Measurements from ENCODE around the gene CALHM2. TPM values are rescaled to one million over a fixed set of nuclear protein-coding genes. Genes with fewer than 3 reads are reported as not detected.

CALHM2 gene
- total and polyA plus RNA-seq, 2 of the 4 experiments (the other 2 are of a cell fraction) = 2.5 to 7.9 TPM

DNA sequence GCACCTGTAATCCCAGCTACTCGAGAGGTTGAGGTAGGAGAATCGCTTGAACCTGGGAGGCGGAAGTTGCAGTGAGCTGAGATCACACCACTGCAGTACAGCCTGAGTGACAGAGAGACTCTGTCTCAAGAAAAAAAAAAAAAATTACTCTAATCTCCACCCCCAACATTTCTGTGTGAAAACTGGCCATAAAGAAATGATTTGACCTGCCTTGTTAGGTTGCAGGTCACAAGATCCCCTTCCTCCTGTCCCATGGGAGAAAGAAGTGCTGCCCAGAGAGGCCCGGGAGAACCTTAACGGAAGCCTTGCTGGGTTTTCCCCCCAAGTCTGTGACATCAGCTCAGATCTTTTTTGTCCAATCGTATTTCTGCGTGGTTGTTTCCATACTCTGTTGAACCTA lies 15.2 kb upstream of the CALHM2 start:
- H3K4me2 ChIP-seq (ENCODE audit: low read depth, low read length) = no peak overlapping the region
- no peak overlapping the region for H3K4me3 ChIP-seq (ENCODE audit: insufficient read depth, low read depth, low read length)
- H3K36me3 ChIP-seq (ENCODE audit: control insufficient read depth, insufficient read depth, low read length) = no peaks in the 10 kb centered on the region
- H3K79me1 ChIP-seq (ENCODE audit: low read depth in 1 of 2, low read length in 2 of 2) = no peaks in the 10 kb centered on the region
- H3K9me3 ChIP-seq (ENCODE audit: control insufficient read depth, insufficient read depth, low read length) = no peaks in the 10 kb centered on the region
- H2BK20ac ChIP-seq (ENCODE audit: low read depth, low read length) = no peak overlapping the region
- no peaks in the 10 kb centered on the region for H4K20me1 ChIP-seq (ENCODE audit: insufficient read depth, low read length)
- no peak overlapping the region for H2AK5ac ChIP-seq (ENCODE audit: low read depth, low read length)
- no peak overlapping the region for H2AK9ac ChIP-seq (replicated peaks; ENCODE audit: low read depth, low read length, poor library complexity)
- intact Hi-C loops (cut with micrococcal nuclease) = no loop called here
- H3K4ac ChIP-seq (ENCODE audit: low read depth, low read length) = no peak overlapping the region
- no peak overlapping the region for H3K14ac ChIP-seq (replicated peaks; ENCODE audit: low read depth, low read length)
- H3K18ac ChIP-seq (ENCODE audit: low read depth, low read length) = no peak overlapping the region
- H3K23ac ChIP-seq (ENCODE audit: low read depth, low read length) = no peak overlapping the region
- no peaks in the 10 kb centered on the region; the same call in 1 of the 2 replicates for H3K9me1 ChIP-seq (ENCODE audit: insufficient read depth, low read length)
- no peak overlapping the region for H4K91ac ChIP-seq (ENCODE audit: insufficient read depth, low read depth, low read length)
- H4K5ac ChIP-seq (ENCODE audit: low read depth, low read length) = no peak overlapping the region
- no peak for TF ChIP-seq RAD21 (IDR thresholded peaks at IDR 0.05; ENCODE audit: low read length)
- no peak for TF ChIP-seq BHLHE40 (IDR thresholded peaks at IDR 0.05; ENCODE audit: low read depth, low read length)
- TF ChIP-seq POLR2A (IDR thresholded peaks at IDR 0.05; ENCODE audit: low read depth, low read length) = no peak
- TF ChIP-seq, protein P1, sequence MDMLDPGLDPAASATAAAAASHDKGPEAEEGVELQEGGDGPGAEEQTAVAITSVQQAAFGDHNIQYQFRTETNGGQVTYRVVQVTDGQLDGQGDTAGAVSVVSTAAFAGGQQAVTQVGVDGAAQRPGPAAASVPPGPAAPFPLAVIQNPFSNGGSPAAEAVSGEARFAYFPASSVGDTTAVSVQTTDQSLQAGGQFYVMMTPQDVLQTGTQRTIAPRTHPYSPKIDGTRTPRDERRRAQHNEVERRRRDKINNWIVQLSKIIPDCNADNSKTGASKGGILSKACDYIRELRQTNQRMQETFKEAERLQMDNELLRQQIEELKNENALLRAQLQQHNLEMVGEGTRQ (IDR thresholded peaks at IDR 0.05; ENCODE audit: low read depth, low read length) = no peak
- no peak for TF ChIP-seq MAZ (IDR thresholded peaks at IDR 0.05; ENCODE audit: borderline replicate concordance, low read depth, low read length)
- TF ChIP-seq CEBPB (IDR thresholded peaks at IDR 0.05; ENCODE audit: low read depth, low read length) = no peak
- TF ChIP-seq RCOR1 (IDR thresholded peaks at IDR 0.05; ENCODE audit: insufficient replicate concordance, low read length) = no peak
- no peak for TF ChIP-seq MXI1 (IDR thresholded peaks at IDR 0.05; ENCODE audit: borderline replicate concordance, low read depth, low read length)
- no peak for TF ChIP-seq CHD1 (IDR thresholded peaks at IDR 0.05; ENCODE audit: low read depth, low read length)
- no peak for TF ChIP-seq NFE2L2 (IDR thresholded peaks at IDR 0.05; ENCODE audit: low read depth, low read length)
- no peak for TF ChIP-seq RFX5 (IDR thresholded peaks at IDR 0.05; ENCODE audit: low read depth, low read length)
- TF ChIP-seq SMC3 (IDR thresholded peaks at IDR 0.05; ENCODE audit: low read depth, low read length) = no peak
- TF ChIP-seq, protein P2, sequence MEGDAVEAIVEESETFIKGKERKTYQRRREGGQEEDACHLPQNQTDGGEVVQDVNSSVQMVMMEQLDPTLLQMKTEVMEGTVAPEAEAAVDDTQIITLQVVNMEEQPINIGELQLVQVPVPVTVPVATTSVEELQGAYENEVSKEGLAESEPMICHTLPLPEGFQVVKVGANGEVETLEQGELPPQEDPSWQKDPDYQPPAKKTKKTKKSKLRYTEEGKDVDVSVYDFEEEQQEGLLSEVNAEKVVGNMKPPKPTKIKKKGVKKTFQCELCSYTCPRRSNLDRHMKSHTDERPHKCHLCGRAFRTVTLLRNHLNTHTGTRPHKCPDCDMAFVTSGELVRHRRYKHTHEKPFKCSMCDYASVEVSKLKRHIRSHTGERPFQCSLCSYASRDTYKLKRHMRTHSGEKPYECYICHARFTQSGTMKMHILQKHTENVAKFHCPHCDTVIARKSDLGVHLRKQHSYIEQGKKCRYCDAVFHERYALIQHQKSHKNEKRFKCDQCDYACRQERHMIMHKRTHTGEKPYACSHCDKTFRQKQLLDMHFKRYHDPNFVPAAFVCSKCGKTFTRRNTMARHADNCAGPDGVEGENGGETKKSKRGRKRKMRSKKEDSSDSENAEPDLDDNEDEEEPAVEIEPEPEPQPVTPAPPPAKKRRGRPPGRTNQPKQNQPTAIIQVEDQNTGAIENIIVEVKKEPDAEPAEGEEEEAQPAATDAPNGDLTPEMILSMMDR (conservative IDR thresholded peaks at IDR 0.05; ENCODE audit: low read depth, low read length) = no peak
- TF ChIP-seq, protein P3, sequence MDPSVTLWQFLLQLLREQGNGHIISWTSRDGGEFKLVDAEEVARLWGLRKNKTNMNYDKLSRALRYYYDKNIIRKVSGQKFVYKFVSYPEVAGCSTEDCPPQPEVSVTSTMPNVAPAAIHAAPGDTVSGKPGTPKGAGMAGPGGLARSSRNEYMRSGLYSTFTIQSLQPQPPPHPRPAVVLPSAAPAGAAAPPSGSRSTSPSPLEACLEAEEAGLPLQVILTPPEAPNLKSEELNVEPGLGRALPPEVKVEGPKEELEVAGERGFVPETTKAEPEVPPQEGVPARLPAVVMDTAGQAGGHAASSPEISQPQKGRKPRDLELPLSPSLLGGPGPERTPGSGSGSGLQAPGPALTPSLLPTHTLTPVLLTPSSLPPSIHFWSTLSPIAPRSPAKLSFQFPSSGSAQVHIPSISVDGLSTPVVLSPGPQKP (IDR thresholded peaks at IDR 0.05; ENCODE audit: borderline replicate concordance, low read depth, low read length) = no peak
- no peak for TF ChIP-seq FOS (IDR thresholded peaks at IDR 0.05; ENCODE audit: low read depth, low read length)
- no peak for TF ChIP-seq MAFK (IDR thresholded peaks at IDR 0.05; ENCODE audit: low read depth, low read length)
- H3K4me1 ChIP-seq (ENCODE audit: control insufficient read depth, insufficient read depth, low read length) = peaks cover 3% of the 10 kb centered on the region
- WGBS, 2 experiments (ENCODE audit: extremely low coverage in 2 of 2, insufficient read length in 1 of 2) = no CpG with 5 or more reads among the region's 7 CpGs
- no peak for ATAC-seq (ENCODE audit: low read depth)
- no peak for DNase-seq
- no peak overlapping the region for H2BK120ac ChIP-seq (ENCODE audit: low read depth, low read length)
- CTCF ChIA-PET = no interaction called here
- in situ Hi-C loops (cut with MboI; ENCODE audit: low sequenced_read_pairs) = no loop called here
- no peak overlapping the region for H3K9ac ChIP-seq (ENCODE audit: low read depth, low read length)
- no TSS peak for BruUV-seq (replicated peaks)
- no peak overlapping the region for H2AFZ ChIP-seq (replicated peaks; ENCODE audit: low read length, poor library complexity)
- no peak overlapping the region for H3K27ac ChIP-seq (ENCODE audit: insufficient read depth, low read length)
- dilution Hi-C loops (cut with HindIII; ENCODE audit: low sequenced_read_pairs, unreplicated experiment) = no loop called here
- no peak overlapping the region for H3K56ac ChIP-seq (ENCODE audit: extremely low read depth, insufficient read depth, low read length)
- no peak overlapping the region for H2BK5ac ChIP-seq (ENCODE audit: low read depth, low read length, poor library complexity, severe bottlenecking)
- peaks cover 37% of the 10 kb centered on the region for H3K27me3 ChIP-seq (ENCODE audit: control insufficient read depth, insufficient read depth, low read length)
- H2BK15ac ChIP-seq (ENCODE audit: low read depth, low read length) = no peak overlapping the region
- H4K8ac ChIP-seq (ENCODE audit: low read depth in 2 of 2, low read length in 2 of 2) = no peak overlapping the region
- POLR2A ChIA-PET (ENCODE audit: unreplicated experiment) = no interaction called here
